HG03066 (cell line): Measurements from ENCODE around the gene ST6GALNAC4.
A peak's percentile ranks its signal among the peaks of the same experiment; 100 is the strongest.

Source experiments
- ATAC-seq: cut with Tn5 transposase; IDR thresholded peaks from one replicate; pipeline ENCODE4 v1.9.1; 2021; ENCODE audit warnings: low read depth; ENCODE audit not compliant: unreplicated experiment

The ST6GALNAC4 gene

GRCh38 chr9:127931092-127931881 lies 14.4 kb upstream of the ST6GALNAC4 start:
- ATAC-seq = peak; percentile 29

- ATAC-seq = peak; percentile 76
Measured at GRCh38 chr9:127930231-127931091, 13.6 kb upstream of the ST6GALNAC4 start, which contains the start of gene PIP5KL1. PIP5KL1 (minus strand) TSS chr9:127930777; CDS start chr9:127930752, 25 bp downstream.

DNA sequence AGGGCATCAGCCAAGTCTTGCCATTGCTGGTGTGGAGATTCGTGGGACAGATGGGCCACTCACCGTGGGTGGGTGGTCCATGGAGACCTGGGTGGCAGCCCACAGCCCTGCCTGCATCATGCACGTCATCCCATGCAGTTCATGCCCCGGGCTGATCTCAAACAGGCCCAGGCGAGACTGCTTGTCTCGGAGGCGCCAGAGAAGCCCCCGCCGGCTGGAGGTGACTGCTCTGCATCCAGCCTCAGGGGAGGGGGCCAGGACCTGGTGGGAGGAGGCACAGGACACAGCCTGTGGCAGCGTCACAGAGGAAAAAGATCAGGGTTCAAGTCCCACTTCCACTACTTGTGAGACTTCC lies 12.8 kb upstream of the ST6GALNAC4 start:
- no peak for ATAC-seq

DNA sequence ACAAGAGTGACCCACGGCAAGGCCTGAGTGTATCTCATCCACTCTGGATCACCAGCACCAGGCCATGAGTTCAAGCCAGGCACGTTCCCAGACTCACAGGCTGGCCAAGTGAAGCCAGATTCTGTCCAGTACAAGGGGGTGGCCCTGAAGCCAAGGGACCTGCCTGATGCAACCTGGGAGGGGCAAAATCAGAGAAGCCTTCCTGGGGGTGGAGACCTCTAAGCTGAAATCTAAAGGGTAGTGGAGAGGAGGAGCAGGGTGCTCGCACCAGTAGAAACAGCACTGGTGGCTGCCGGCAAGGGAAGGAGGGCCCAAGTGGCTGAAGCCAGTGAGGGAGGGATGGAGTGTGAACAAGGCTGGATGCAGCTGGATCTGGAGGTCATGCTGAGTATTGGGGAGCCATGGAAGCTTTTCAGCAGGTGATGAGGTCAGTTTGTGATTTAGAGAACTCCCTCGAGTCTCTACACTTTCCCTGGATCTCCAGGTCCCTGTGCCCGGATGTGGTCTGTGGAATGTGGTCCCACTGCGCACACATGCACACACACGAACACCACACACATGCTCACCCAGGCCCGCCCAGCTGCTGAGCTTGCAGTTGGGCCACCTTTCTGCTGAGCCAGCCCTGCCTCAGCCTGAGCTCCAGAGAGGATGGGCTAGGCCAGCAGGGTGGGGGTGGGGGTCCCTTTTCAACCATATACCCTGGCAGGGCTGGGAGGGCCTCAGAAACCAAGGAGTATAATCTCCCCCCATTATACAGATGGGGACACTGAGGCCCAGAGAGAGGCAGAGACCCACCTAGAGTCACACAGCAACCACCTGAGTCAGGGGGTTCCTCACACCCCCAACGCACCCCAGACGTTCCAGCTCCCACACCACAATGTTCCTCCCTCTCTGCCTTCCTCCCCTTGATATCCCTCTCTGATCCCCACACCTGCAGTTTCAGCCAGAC lies 12.1 kb upstream of the ST6GALNAC4 start:
- no peak for ATAC-seq

GRCh38 chr9:127927988-127928675 lies 11.3 kb upstream of the ST6GALNAC4 start:
- ATAC-seq = no peak

- ATAC-seq = no peak
Measured at GRCh38 chr9:127927201-127927987, 10.6 kb upstream of the ST6GALNAC4 start.

DNA sequence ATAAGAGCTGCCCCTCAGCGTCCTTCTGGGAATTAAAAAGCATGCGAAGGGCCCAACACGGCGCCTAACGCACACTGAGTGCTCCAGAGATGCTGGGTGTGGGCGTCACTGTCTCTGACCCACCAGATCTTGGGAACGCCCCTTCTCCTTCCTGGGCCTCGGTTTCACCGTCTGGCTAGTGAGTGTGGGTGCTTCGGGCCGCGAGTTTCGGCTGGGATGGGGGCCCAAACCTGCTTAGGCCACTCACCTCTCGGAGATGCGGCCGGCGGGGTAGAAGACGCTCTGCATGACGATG lies 10.0 kb upstream of the ST6GALNAC4 start:
- no peak for ATAC-seq

GRCh38 chr9:127925959-127926905 lies 9.4 kb upstream of the ST6GALNAC4 start:
- ATAC-seq = no peak

- no peak for ATAC-seq
Measured at GRCh38 chr9:127924736-127925444, 8.0 kb upstream of the ST6GALNAC4 start.

- no peak for ATAC-seq
Measured at GRCh38 chr9:127923771-127924170, 6.9 kb upstream of the ST6GALNAC4 start.

DNA sequence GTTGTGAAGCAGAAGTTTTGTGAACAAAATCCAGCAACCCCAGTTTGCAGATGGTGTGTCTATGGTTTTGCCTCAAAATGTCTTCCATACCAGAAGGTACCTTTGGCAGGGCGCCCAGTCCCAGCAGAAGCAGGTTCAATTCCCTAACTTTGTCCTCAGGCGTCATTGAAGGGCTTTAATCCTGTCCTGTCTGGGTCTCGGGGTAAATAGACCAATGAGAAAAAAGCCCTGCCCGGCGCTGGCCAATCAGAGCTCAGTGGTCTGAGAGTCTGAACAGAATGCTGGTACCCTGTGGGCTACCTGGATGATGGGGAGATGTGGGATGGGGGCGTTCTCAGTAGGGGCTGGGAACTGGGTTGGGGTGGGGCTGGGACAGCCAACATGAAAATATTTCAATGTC lies 6.2 kb upstream of the ST6GALNAC4 start:
- no peak for ATAC-seq

GRCh38 chr9:127921557-127922120 lies 4.8 kb upstream of the ST6GALNAC4 start:
- ATAC-seq = no peak

DNA sequence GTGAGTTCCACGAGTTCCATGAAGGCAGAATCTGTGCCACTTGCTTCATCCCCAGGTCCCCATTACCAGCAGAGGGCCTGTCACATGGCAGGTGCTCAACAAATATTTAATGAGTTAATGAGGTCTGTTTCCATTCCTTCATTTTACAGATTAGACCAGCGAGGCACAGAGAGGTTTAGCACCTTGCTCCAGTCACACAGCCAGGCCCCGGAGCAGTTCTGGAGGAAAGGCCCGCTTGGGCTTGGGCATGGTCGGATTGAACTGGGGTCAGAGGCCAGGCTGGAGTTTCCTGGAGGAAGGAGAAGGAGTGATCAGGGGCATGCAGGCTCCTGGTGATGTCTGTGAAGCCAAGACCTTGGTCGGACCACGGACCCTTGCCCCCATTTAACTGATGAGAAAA lies 4.0 kb upstream of the ST6GALNAC4 start:
- ATAC-seq = no peak

DNA sequence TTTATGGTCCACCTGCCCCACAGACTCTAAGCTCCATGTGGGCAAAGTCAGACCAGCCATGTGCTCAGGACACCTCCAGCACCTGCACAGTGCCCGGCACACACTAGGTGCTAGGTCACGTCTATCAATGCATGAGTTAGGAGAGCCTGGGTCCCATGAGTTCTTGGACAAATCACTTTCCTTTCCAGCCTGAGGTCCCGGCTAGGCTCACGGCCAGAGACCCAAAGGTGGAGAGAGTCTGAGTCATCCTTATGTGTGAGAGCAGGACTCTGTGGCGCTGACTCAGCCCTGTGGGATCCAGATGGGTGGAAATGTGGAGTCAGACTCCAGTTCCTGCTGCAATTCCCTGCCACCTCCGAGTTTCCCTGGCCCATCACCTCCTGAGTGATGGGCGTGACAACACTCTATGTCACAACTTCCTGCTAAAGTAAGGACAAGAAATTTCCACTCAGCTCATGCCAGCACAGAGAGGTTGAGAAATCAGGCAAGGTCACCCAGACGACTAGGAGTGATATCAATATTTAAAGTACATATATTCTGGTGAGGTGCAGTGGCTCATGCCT lies 2.5 kb upstream of the ST6GALNAC4 start:
- no peak for ATAC-seq

GRCh38 chr9:127918183-127919107 lies 1.6 kb upstream of the ST6GALNAC4 start:
- no peak for ATAC-seq

GRCh38 chr9:127917603-127918002 lies 762 bp upstream of the ST6GALNAC4 start:
- no peak for ATAC-seq
